Tibial nerve (tissue), 4 donors: ENCODE results near the gene HSFX1. TPM values are rescaled to one million over a fixed set of nuclear protein-coding genes. Genes with fewer than 3 reads are reported as not detected.

ENCODE experiments used
- DNase-seq, 2 donors: peaks; one replicate each; pipeline ENCODE4 v3.0.0-alpha.2; 2019; ENCODE audit warnings: low spot score in 2 of 2
- H3K27ac ChIP-seq, 4 donors: fragments of 200-600 bp; sonication (generic) in 3 of 4; one replicate each; pipeline ENCODE4 v1.5.1; 2017 to 2019; ENCODE audit warnings: mild to moderate bottlenecking in 1 of 4
- H3K27me3 ChIP-seq, 2 donors: fragments of 200-600 bp; sonication (generic) in 1 of 2; one replicate each; pipeline versions ENCODE4 v1.5.1 to v1.6.0; 2017 to 2019
- H3K36me3 ChIP-seq, 3 donors: fragments of 200-600 bp; sonication (generic); one replicate each; pipeline ENCODE4 v1.5.1; 2018 to 2019
- H3K4me1 ChIP-seq, 4 donors: fragments of 200-600 bp; sonication (generic) in 3 of 4; one replicate each; pipeline ENCODE4 v1.5.1; 2017 to 2019
- H3K4me3 ChIP-seq, 4 donors: fragments of 200-600 bp; sonication (generic) in 3 of 4; one replicate each; pipeline ENCODE4 v1.5.1; 2017 to 2019; ENCODE audit warnings: mild to moderate bottlenecking in 1 of 4, moderate library complexity in 1 of 4
- H3K9me3 ChIP-seq, 4 donors: fragments of 200-600 bp; sonication (generic) in 3 of 4; one replicate each; pipeline ENCODE4 v1.5.1; 2017 to 2019
- CTCF ChIP-seq, 5 experiments: fragments of 200-600 bp in 3 of 5; fragments of 450-650 bp in 2 of 5; sonication (generic) in 3 of 5; IDR thresholded peaks; one replicate each; pipeline ENCODE4 v1.5.1; 2016 to 2019; ENCODE audit warnings: antibody characterized with exemption in 5 of 5, mild to moderate bottlenecking in 3 of 5, moderate library complexity in 2 of 5
- EP300 ChIP-seq, 2 donors: sonication (generic); formaldehyde crosslinking; IDR thresholded peaks; one replicate each; pipeline ENCODE4 v1.6.1; 2017; ENCODE audit warnings: antibody characterized with exemption in 2 of 2, mild to moderate bottlenecking in 1 of 2
- POLR2A ChIP-seq, 2 donors: fragments of 450-650 bp; IDR thresholded peaks; one replicate each; pipeline ENCODE4 v1.6.1; 2017; ENCODE audit warnings: antibody characterized with exemption in 2 of 2, mild to moderate bottlenecking in 2 of 2, moderate library complexity in 2 of 2
- WGBS, 2 donors: methylation state at CpG; one replicate each; pipeline ENCODE4 v1.1.5; 2018; 5-methylcytosine and 5-hydroxymethylcytosine counted together
- total RNA-seq, 4 donors: library from RNA; depleted of rRNA; stranded (reverse); fragments of >200 nt; gene quantifications; one replicate each; pipeline ENCODE4 v1.1.0, GENCODE V29; 2016

Gene HSFX1
- total RNA-seq, 4 donors from 2014 or later, result 1.4 to 3.0 (median 2.0) TPM

GRCh38 chrX:149799095-149799714, 25.3 kb downstream of the HSFX1 start:
- H3K27ac ChIP-seq, result no peak overlapping the region
- no peaks in the 10 kb centered on the region for H3K36me3 ChIP-seq
- TF ChIP-seq EP300 (IDR thresholded peaks at IDR 0.05) (no peak), POLR2A (IDR thresholded peaks at IDR 0.05) (no peak), CTCF (IDR thresholded peaks at IDR 0.05) (no peak)
- 77 to 83% methylated on average over 6 of the region's 6 CpGs for WGBS, 2 donors
- no peaks in the 10 kb centered on the region for H3K4me1 ChIP-seq
- DNase-seq, result no peak
- H3K27me3 ChIP-seq, result no peaks in the 10 kb centered on the region
- no peaks in the 10 kb centered on the region for H3K9me3 ChIP-seq
- H3K4me3 ChIP-seq, result no peak overlapping the region

GRCh38 chrX:149799938-149800337, 26.1 kb downstream of the HSFX1 start:
- Histone ChIP-seq H3K27me3 (no peaks in the 10 kb centered on the region), H3K4me1 (no peaks in the 10 kb centered on the region), H3K4me3 (no peak overlapping the region), H3K9me3 (no peaks in the 10 kb centered on the region), H3K36me3 (no peaks in the 10 kb centered on the region), H3K27ac (no peak overlapping the region)
- TF ChIP-seq POLR2A (IDR thresholded peaks at IDR 0.05) (no peak), EP300 (IDR thresholded peaks at IDR 0.05) (no peak), CTCF (IDR thresholded peaks at IDR 0.05) (no peak)
- no peak for DNase-seq
- 68 to 71% methylated on average over 3 of the region's 3 CpGs for WGBS, 2 donors

GRCh38 chrX:149803458-149804062, 29.7 kb downstream of the HSFX1 start:
- TF ChIP-seq CTCF (IDR thresholded peaks at IDR 0.05), result no peak
- TF ChIP-seq POLR2A (IDR thresholded peaks at IDR 0.05), result no peak
- no peaks in the 10 kb centered on the region for H3K4me1 ChIP-seq
- no peak overlapping the region for H3K27ac ChIP-seq
- H3K4me3 ChIP-seq, result no peak overlapping the region
- WGBS, 2 donors, result 76% methylated on average over 10 of the region's 10 CpGs; no CpG with 5 or more reads in 1 of the 2 donors
- H3K9me3 ChIP-seq, result no peaks in the 10 kb centered on the region
- no peaks in the 10 kb centered on the region for H3K27me3 ChIP-seq
- no peak for DNase-seq
- H3K36me3 ChIP-seq, result no peaks in the 10 kb centered on the region

- WGBS, 2 donors, result 82 to 85% methylated on average over 6 of the region's 6 CpGs
- DNase-seq, result no peak
- TF ChIP-seq CTCF (IDR thresholded peaks at IDR 0.05), result no peak
- TF ChIP-seq EP300 (IDR thresholded peaks at IDR 0.05), result no peak
- no peak for TF ChIP-seq POLR2A (IDR thresholded peaks at IDR 0.05)
- no peaks in the 10 kb centered on the region for H3K9me3 ChIP-seq
- H3K27ac ChIP-seq, result no peak overlapping the region
- H3K36me3 ChIP-seq, result no peaks in the 10 kb centered on the region
- no peaks in the 10 kb centered on the region for H3K4me1 ChIP-seq
- no peak overlapping the region for H3K4me3 ChIP-seq
- H3K27me3 ChIP-seq, result no peaks in the 10 kb centered on the region
Measured at GRCh38 chrX:149804102-149804501, 30.2 kb downstream of the HSFX1 start.

GRCh38 chrX:149807747-149808458, 34.0 kb downstream of the HSFX1 start:
- H3K27me3 ChIP-seq, result no peaks in the 10 kb centered on the region
- no peak for DNase-seq
- no peak overlapping the region for H3K4me3 ChIP-seq
- 82 to 95% methylated on average over 4 to 9 of the region's 12 CpGs for whole genome bisulfite sequencing, 2 donors
- H3K9me3 ChIP-seq, result no peaks in the 10 kb centered on the region
- TF ChIP-seq CTCF (IDR thresholded peaks at IDR 0.05) (no peak), POLR2A (IDR thresholded peaks at IDR 0.05) (no peak), EP300 (IDR thresholded peaks at IDR 0.05) (no peak)
- no peak overlapping the region for H3K27ac ChIP-seq
- H3K4me1 ChIP-seq, result no peaks in the 10 kb centered on the region
- no peaks in the 10 kb centered on the region for H3K36me3 ChIP-seq
